ENCODE data around the gene GSDME. TPM values are rescaled to one million over a fixed set of nuclear protein-coding genes. Genes with fewer than 3 reads are reported as not detected.

GSDME gene
- total and polyA plus RNA-seq, 4 donors, result 3.2 to 4.0 (median 3.7) TPM

GRCh38 chr7:24739306-24739705 lies 18.0 kb downstream of the GSDME start:
- no peak for DNase-seq (ENCODE audit: low spot score)
- Histone ChIP-seq H3K9ac (ENCODE audit: low read depth in 1 of 2, low read length in 2 of 2) (no peak overlapping the region), H3K9me3 (ENCODE audit: control insufficient read depth in 4 of 4, low read length in 3 of 4) (peaks cover 0 to 4% (median 1%) of the 10 kb centered on the region in 4 donors), H3K27me3 (ENCODE audit: control insufficient read depth in 4 of 4, insufficient read depth in 4 of 4, low read length in 3 of 4) (no peaks in the 10 kb centered on the region), H3K4me3 (ENCODE audit: low read depth in 1 of 3, low read length in 3 of 3) (no peak overlapping the region), H3K36me3 (ENCODE audit: control insufficient read depth in 4 of 4, insufficient read depth in 3 of 4, low read depth in 1 of 4, low read length in 3 of 4) (no peaks in the 10 kb centered on the region), H3K4me1 (ENCODE audit: control insufficient read depth in 4 of 4, insufficient read depth in 4 of 4, low read length in 3 of 4) (no peaks in the 10 kb centered on the region), H3K27ac (ENCODE audit: low read depth in 1 of 2, low read length in 2 of 2) (no peak overlapping the region)
- WGBS, result 44% methylated on average over 1 of the region's 1 CpG
- TF ChIP-seq ZBTB33 (IDR thresholded peaks at IDR 0.05), result no peak
- no peak for TF ChIP-seq ATF3 (IDR thresholded peaks at IDR 0.05)

GRCh38 chr7:24738577-24738976 lies 18.7 kb downstream of the GSDME start:
- no peak for DNase-seq (ENCODE audit: low spot score)
- H3K36me3 ChIP-seq (ENCODE audit: control insufficient read depth in 4 of 4, insufficient read depth in 3 of 4, low read depth in 1 of 4, low read length in 3 of 4), result no peaks in the 10 kb centered on the region
- 97% methylated on average over 1 of the region's 1 CpG for WGBS
- H3K27ac ChIP-seq (ENCODE audit: low read depth in 1 of 2, low read length in 2 of 2), result no peak overlapping the region
- H3K9me3 ChIP-seq (ENCODE audit: control insufficient read depth in 4 of 4, low read length in 3 of 4), result peaks cover 0 to 4% (median 1%) of the 10 kb centered on the region in 4 donors
- TF ChIP-seq EGR1 (IDR thresholded peaks at IDR 0.05; ENCODE audit: low read depth in 2 of 2) (no peak), HNF4A (conservative IDR thresholded peaks at IDR 0.05) (no peak), JUND (IDR thresholded peaks at IDR 0.05) (no peak), HNF4G (IDR thresholded peaks at IDR 0.05) (no peak), ZBTB33 (IDR thresholded peaks at IDR 0.05) (no peak), YY1 (IDR thresholded peaks at IDR 0.05) (no peak), GABPA (IDR thresholded peaks at IDR 0.05 in 1 of 2, conservative IDR thresholded peaks at IDR 0.05 in 1 of 2) (no peak), NR2F2 (IDR thresholded peaks at IDR 0.05) (no peak), REST (IDR thresholded peaks at IDR 0.05) (no peak), ATF3 (IDR thresholded peaks at IDR 0.05) (no peak), FOXA1 (IDR thresholded peaks at IDR 0.05) (no peak), MAX (IDR thresholded peaks at IDR 0.05) (no peak), FOXA2 (IDR thresholded peaks at IDR 0.05) (no peak), SP1 (IDR thresholded peaks at IDR 0.05) (no peak), CTCF (IDR thresholded peaks at IDR 0.05; ENCODE audit: low read depth, low read length, missing input control) (no peak), RXRA (IDR thresholded peaks at IDR 0.05) (no peak), RAD21 (IDR thresholded peaks at IDR 0.05) (no peak), TAF1 (conservative IDR thresholded peaks at IDR 0.05) (no peak)
- no peaks in the 10 kb centered on the region for H3K27me3 ChIP-seq (ENCODE audit: control insufficient read depth in 4 of 4, insufficient read depth in 4 of 4, low read length in 3 of 4)
- no peaks in the 10 kb centered on the region for H3K4me1 ChIP-seq (ENCODE audit: control insufficient read depth in 4 of 4, insufficient read depth in 4 of 4, low read length in 3 of 4)
- no peak overlapping the region for H3K9ac ChIP-seq (ENCODE audit: low read depth in 1 of 2, low read length in 2 of 2)
- no peak overlapping the region for H3K4me3 ChIP-seq (ENCODE audit: low read depth in 1 of 3, low read length in 3 of 3)

Measured in liver (tissue), 9 donors.